NCI-H526 treated with DMSO at 0.1 percent for 48 hours (cell line): ENCODE data around the gene ECE2.

Experiments
- DNase-seq: peaks from one replicate; lab custom pipeline; 2025; lab: John Stamatoyannopoulos, UW

The ECE2 gene

DNA sequence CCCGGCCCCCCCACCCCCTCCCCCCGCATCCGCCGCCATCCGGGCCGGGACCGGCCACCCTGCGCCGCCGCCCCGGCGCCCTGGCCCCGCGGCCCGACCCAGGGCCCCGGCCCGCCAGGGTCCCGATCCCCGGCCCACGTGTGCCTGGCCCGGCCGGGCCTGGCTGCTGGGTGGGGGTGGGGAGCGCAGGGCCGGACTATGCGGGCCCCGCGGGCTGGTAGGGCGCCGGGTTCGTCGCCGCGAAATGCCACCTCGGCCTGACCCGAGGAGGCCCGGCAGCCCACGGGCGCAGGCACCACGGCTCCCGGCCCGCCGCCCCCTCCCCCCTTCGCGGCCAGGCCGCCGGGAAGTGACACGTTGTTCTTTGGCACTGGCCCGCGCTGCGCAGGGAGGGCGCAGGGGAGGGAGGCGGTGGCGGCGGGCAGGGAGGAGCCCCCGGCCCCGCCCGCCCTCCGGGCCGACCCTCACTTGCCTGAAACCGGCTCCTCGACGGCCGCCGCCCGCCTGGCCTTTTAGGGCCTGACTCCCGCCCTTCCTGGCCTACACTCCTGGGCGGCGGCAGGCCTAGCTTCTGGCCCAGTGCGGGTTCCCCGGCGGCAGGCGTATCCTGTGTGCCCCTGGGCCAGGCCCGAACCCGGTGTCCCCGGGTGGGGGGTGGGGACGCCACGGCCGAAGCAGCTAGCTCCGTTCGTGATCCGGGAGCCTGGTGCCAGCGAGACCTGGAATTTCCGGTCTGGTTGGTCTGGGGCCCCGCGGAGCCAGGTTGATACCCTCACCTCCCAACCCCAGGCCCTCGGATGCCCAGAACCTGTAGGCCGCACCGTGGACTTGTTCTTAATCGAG lies 39.1 kb downstream of the ECE2 start:
- DNase-seq: no peak

DNA sequence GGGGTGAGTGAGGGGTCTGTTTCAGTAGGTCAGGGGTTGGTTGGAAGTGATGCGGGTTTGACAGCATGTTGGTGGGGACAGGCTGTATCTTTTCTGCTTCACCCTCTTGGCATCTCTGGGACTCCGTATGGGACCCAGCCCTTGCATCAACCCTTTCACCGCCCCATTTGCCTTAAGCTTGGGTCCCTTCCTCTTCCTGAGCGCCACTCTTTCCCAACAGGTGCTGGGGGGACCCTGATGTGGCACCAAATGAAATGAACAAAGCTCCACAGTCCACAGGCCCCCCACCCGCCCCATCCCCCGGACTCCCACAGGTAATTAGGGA lies 39.7 kb downstream of the ECE2 start:
- DNase-seq: no peak

DNA sequence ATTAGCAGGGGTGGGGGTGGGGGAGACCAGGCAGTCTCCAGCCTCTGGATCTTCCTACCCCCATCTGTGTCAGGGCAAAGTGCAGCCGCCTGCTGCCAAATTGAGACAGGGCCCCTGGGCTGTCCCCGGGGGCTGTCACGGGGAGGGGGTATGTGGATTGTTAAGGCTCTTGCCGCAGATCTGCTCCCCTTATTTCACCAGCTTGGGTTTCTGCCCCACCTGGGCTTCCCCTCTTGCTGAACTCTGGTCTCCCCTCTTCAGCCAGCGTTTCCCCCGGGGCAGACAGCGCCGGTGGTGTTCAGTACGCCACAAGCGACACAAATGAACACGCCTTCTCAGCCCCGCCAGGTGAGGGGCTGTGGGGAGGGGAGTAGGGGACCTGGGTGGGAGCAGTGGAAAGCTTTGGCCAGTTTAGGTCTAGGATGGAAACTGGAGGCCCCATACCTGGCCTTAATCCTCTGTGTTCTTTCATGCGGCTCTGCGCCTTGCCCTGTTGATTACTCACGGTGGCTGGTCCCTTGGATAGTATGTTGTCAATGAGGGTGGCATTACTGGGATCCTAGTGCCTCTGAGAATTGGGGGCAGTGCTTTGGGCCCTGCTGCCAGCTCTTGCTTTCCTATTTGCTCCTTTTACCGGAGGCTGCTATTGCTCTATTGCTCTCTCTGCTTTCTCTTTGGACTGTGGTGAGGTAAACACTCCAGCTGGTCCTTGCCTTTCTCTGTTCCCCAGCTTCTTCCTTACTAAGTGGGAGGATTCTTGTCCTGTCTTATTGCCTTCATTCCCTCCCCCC lies 40.2 kb downstream of the ECE2 start:
- DNase-seq: no peak

DNA sequence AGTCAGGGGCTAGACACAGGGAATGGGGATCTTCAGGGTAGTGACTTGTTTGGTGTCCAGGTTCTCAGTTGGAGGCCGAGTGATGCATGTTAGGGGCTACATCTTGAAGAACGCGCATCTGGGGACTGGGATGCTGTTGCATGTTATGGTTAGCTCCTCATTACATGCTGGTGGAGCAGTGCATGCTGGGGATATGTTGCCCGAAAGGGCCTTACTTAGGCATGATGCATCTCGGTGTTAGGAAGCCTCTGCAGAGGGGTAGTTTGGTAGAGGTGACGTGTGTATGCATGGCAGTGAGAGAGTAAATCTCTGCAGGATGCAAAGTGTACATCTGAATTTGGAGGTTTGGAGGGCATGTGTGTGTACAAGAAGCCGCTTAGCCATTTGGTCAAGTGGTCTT lies 41.0 kb downstream of the ECE2 start:
- DNase-seq: no peak

DNA sequence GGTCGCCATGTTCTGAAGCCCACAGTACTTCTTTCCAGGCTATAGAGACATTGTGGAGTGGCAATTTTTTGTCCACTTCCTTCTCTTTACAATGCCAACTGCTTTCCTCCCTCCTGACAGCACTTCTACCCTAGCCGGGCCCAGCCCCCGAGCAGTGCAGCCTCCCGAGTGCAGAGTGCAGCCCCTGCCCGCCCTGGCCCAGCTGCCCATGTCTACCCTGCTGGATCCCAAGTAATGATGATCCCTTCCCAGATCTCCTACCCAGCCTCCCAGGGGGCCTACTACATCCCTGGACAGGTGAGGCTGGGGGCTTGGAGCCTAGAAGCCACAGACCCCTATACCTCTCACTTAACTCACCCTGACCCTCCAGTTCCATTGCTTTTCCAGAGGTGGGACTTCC lies 41.4 kb downstream of the ECE2 start:
- no peak for DNase-seq

DNA sequence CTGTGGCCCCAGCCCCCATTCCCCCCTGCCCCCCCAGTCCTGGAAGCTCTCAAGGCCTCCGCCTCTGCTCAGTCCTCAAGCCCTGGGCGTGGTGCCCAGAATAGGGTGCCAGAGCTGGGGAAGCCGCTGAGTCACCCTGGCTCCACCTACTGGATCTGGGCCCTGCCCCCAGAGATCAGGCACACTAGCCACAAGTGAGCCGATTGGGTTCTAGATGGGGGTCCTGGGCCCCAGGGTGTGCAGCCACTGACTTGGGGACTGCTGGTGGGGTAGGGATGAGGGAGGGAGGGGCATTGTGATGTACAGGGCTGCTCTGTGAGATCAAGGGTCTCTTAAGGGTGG lies 44.3 kb downstream of the ECE2 start:
- no peak for DNase-seq

DNA sequence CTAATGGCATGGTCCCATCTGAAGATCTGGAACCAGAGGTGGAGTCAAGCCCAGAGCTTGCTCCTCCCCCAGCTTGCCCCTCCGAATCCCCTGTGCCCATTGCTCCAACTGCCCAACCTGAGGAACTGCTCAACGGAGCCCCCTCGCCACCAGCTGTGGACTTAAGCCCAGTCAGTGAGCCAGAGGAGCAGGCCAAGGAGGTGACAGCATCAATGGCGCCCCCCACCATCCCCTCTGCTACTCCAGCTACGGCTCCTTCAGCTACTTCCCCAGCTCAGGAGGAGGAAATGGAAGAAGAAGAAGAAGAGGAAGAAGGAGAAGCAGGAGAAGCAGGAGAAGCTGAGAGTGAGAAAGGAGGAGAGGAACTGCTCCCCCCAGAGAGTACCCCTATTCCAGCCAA lies 45.8 kb downstream of the ECE2 start:
- no peak for DNase-seq

DNA sequence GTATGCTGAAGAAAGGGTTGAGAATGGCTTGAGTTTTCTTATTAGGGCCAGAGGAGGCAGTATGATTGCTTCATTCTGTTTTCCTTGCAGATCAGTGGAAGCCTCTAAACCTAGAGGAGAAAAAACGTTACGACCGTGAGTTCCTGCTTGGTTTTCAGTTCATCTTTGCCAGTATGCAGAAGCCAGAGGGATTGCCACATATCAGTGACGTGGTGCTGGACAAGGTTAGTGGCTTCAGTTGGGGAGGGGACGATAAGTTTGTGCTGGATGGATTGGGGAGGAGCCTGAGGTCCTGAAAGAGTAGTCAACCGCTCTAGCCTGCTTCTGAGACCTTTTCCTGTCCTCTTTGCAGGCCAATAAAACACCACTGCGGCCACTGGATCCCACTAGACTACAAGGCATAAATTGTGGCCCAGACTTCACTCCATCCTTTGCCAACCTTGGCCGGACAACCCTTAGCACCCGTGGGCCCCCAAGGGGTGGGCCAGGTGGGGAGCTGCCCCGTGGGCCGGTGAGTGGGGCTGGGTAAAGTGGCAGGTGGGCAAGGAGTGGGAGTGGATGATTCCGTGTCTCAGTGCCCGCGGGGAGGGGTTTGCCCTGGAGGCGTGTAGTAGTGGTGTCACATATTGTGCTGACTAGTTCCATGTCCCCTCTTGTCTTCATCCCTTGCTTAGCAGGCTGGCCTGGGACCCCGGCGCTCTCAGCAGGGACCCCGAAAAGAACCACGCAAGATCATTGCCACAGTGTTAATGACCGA lies 47.1 kb downstream of the ECE2 start:
- no peak for DNase-seq

DNA sequence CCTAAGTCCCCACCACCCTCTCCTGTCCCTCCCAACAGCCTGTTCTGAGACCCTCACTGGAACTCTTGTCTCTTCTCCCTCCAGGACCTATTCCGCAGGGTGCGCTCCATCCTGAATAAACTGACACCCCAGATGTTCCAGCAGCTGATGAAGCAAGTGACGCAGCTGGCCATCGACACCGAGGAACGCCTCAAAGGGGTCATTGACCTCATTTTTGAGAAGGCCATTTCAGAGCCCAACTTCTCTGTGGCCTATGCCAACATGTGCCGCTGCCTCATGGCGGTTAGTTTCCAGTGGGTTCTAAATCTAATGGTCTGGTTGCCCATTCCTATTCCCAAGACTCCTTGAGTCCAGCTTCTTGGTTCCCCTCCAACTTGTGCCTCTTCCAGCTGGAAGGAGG lies 47.9 kb downstream of the ECE2 start:
- no peak for DNase-seq

DNA sequence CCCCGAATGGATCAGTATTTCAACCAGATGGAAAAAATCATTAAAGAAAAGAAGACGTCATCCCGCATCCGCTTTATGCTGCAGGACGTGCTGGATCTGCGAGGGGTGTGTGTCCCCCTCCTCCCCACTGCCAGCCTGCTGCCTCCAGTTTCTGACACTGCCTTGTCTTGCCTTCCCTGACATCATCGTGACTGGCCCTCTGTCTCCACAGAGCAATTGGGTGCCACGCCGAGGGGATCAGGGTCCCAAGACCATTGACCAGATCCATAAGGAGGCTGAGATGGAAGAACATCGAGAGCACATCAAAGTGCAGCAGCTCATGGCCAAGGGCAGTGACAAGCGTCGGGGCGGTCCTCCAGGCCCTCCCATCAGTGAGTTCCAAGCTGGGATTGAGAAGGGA lies 49.4 kb downstream of the ECE2 start:
- no peak for DNase-seq

DNA sequence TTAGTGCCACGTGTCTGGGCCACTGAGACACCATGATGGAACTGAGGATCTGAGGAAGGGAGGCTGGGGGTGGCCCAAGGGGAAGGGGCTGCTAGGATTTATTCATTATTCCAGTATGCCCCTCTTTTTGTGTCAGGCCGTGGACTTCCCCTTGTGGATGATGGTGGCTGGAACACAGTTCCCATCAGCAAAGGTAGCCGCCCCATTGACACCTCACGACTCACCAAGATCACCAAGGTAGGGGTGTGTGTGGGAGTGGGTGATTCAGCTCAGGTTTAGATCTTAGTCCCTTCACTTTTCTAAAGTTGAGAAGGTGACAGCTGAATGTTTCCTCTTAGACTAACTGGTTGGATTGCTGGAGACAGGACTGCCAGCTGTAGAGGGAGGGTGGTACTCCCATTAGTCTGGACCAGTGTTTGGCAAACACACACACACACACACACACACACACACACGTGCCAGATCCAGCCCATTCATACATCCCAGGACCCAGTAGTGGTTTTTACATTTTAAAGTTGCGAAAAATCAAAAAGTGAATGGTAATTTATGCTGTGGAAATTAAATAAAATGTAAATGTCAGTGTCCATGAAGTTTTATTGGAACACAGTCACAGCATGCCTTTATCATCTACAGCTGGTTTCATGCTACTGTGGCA lies 50.0 kb downstream of the ECE2 start:
- no peak for DNase-seq

DNA sequence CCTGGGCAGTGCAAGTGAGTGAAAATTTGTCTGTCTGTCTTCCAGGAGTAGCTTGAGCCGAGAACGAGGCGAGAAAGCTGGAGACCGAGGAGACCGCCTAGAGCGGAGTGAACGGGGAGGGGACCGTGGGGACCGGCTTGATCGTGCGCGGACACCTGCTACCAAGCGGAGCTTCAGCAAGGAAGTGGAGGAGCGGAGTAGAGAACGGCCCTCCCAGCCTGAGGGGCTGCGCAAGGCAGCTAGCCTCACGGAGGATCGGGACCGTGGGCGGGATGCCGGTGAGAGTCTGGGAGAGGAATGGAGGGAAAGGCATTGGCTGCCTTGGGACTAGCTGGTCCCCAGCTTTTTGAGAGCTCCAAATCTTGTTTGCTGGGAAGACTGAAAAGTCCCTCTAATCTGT lies 51.3 kb downstream of the ECE2 start:
- no peak for DNase-seq

DNA sequence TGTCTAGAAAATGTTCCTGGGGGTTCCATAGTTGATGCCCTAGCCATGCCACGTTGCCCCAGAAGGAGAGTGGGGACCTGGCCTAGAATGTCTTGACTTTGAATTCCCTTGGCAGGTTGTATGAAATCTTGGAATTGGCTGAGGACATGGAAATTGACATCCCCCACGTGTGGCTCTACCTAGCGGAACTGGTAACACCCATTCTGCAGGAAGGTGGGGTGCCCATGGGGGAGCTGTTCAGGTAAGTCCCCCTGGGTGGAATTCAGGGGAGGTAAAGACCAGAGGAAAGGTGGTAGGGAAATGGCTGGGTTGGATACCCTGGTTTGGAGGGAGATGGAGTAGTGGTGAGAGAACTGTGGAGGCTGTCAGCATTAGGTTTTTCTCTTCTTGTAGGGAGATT lies 52.7 kb downstream of the ECE2 start:
- DNase-seq: no peak

DNA sequence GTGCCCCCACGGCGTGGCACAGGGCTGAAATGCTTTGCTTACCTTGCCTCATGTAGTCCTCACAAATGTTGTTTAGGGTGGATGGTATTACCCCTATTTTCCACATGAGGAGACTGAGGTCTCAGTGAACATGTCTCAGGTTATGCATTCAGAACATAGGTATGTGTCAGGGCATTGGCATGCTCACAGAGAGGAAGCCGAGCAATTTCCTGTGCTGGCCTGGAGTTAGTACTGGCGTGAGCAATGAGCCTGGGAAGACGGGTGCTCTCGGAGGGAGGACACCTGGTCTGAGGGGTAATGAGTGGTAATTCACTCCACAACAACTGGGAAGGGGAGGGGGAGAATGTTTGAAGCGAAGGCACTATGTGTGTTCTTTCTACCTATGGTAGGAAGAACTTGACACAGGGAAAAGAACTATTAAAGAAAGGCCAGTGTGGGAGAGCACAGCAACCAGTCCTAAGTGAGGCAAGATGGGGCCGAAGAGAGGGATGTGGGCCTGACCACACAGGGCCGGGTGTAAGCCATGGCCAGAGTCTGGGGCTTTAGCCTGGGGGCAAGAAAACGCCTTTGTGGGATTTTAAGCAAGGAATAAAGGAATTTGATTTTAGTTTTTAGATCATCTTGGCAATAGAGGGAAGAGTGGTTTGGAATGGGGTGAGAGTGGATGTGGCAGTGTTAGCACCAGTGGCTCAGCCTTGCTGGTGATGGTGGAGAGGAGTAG lies 56.7 kb downstream of the ECE2 start:
- DNase-seq: no peak

DNA sequence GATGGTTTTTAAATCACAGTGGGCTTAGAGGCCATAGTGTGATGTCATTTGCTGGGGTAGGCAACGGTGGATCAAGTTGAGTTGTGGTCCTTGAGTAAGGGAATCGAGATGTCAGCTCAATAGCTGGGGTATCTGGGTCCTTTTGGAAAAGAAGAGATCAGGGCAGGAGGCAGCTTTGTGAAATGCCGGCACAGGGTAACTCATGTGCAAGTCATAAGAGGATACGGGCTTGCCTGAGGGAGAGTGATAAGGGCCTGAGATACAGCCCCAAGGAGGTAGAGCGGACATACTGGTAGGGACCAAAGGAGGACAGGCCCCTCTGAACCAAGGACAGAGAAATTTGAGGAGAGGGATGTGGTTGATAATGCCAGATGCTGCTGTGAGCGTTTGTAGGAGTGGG lies 57.4 kb downstream of the ECE2 start:
- no peak for DNase-seq

DNA sequence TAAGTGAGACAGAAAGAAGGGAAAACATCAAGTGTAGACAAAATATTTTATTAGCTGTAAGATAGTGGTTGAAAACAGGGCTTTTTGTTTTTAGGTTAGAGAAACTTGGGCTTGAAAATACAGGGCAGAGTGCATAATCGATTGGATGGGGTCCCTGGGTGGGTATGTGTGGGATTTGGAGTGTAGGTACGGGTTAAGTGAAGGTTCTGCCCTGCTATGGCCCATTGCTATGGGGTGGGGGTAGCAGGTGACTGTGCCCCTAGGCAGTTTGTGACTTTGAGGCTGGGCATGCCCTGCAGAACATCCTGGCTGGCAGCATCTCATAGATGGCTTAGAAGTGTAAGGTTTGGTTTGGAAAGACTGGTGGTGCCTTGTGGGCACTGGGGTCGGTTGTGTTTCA lies 57.9 kb downstream of the ECE2 start:
- DNase-seq: no peak

DNA sequence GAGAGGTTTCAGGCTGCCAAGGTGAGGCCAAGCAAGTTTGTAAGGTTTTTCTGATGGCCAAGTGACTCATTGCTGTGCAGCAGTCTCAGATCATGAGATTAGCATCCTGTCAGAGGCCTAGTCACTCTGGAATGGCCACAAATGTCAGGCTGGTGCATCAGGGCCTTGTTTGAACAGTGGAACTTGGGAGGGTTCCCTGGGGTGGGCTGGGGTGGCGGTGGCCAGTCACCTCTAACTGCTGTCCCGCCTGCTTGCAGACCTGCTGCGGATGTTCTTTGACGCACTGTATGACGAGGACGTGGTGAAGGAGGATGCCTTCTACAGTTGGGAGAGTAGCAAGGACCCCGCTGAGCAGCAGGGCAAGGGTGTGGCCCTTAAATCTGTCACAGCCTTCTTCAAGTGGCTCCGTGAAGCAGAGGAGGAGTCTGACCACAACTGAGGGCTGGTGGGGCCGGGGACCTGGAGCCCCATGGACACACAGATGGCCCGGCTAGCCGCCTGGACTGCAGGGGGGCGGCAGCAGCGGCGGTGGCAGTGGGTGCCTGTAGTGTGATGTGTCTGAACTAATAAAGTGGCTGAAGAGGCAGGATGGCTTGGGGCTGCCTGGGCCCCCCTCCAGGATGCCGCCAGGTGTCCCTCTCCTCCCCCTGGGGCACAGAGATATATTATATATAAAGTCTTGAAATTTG lies 58.8 kb downstream of the ECE2 start:
- DNase-seq: no peak

DNA sequence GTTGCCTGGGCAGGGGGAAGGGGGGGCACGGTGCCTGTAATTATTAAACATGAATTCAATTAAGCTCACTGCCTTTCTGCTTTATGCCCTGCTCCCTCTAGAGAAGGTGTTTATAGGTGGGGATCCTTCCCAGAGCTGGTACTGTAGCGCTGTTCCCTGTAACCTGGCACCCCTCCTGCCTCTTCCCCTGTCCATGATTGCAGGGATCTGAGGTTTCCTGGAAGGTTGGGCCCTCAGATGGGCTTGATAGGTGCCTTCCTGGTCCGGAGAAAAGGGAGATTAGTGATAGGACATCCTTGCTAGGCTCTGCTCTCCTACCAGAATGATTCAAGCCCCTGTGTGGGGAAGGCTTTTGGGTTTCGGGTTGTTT lies 59.5 kb downstream of the ECE2 start:
- DNase-seq: no peak

DNA sequence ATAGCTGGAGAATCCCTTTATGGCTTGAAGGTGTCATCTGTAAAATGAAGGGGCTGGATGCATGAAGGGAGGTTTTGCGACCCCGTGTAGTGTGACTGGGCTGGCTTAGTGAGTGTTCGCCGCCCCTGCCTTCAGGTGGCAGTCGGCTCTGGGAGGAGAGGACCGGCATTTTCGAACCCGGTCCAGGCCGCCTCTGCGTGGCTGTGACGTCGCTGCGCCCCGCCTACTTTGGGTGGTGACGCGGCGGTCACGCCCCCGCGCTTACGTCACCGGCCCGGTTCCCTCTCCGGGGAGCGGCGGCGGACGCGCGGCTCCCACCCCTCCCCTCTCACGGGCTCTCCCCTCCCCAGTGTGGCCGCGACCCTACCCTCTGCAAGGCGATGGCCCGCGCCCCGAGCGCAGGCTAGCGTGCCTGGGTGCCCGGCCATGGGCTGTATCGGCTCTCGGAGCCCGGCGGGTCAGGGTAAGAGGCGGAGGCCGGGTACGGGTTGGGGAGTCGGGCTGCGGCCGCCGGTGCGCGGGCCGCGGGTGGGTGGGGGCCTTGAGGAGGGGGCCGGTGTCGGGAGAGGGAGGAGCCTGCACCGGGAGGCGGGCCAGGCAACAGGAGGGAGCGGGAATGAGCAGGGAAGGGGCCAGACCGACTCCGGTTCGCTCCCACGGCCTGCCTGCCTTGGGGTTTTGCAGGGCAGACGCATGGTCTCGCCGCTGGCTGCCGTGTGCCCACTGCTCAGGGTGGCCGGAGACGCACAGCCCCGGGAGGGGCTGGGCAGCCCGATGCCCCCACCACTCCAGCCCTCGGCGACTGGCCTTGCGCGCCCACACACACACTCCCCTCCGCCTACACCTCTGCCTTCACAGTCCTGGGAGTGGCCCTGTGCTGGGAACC lies 60.1 kb downstream of the ECE2 start:
- DNase-seq: peak; percentile 46
